Mucosa of descending colon (tissue), 3 donors: Measurements from ENCODE around the gene ZNF287. TPM values are rescaled to one million over a fixed set of nuclear protein-coding genes. Genes with fewer than 3 reads are reported as not detected.

ENCODE experiments used
- ATAC-seq: fragments of 200-7000 bp; cut with Tn5 transposase; one replicate; pipeline ENCODE4 v1.9.1; 2020; ENCODE audit warnings: mild to moderate bottlenecking, moderate library complexity
- DNase-seq, 3 donors: peaks; one replicate each; pipeline ENCODE4 v3.0.0-alpha.2; 2020
- H3K36me3 ChIP-seq: fragments of 200-600 bp; one replicate; pipeline ENCODE4 v1.8.0; 2021; ENCODE audit warnings: low read depth, mild to moderate bottlenecking
- H3K4me1 ChIP-seq: fragments of 200-600 bp; one replicate; pipeline ENCODE4 v1.8.0; 2021; ENCODE audit warnings: low read depth, mild to moderate bottlenecking
- H3K4me3 ChIP-seq: fragments of 200-600 bp; one replicate; pipeline ENCODE4 v1.8.0; 2021; ENCODE audit warnings: mild to moderate bottlenecking
- H3K9me3 ChIP-seq: fragments of 200-600 bp; one replicate; pipeline ENCODE4 v1.8.0; 2021; ENCODE audit warnings: mild to moderate bottlenecking
- CTCF ChIP-seq: fragments of 200-600 bp; IDR thresholded peaks from one replicate; pipeline ENCODE4 v1.8.0; 2022; ENCODE audit warnings: antibody characterized with exemption, mild to moderate bottlenecking
- intact Hi-C, 2 donors: fragments of 100-400 bp; cut with DNase I in 1 of 2; cut with micrococcal nuclease in 1 of 2; formaldehyde crosslinking; loops; one replicate each; pipeline versions ENCODE4 v1.11.0 to v1.11.1; 2022; cut with DNase I, micrococcal nuclease
- long read RNA-seq, 2 donors: library from polyadenylated mRNA; unstranded; transcript quantifications; one replicate each; pipeline ENCODE4 v2.0.0, GENCODE V29; 2019 to 2021
- total RNA-seq, 3 donors: library from RNA; stranded (reverse); fragmentation: NEBNext Ultra II Directional in 2 of 3; extraction: Animal tissue kit (Norgen Biotek cat#: 25700) in 2 of 3; gene quantifications; one replicate each; pipeline versions ENCODE4 v1.2.1 to v1.2.4, GENCODE V29; 2021 to 2023
- donor health status: DM: no; HTN: no; CAD: no; lungs with moderate emphysema.
- donor health status: DM: no; HTN: no; CAD: no.
- donor health status: DM: no; HTN: yes; CAD: no.

The ZNF287 gene
- total RNA-seq = 1 to 10 TPM in 2 of 3 donors, under 1 TPM in 1; 0.96 to 8.0 (median 4.8) TPM
- long read RNA-seq, donor 1, partial matches to known transcripts = 1 of 4 reads
- long read RNA-seq, donor 1, other reads (novel, unspliced or antisense) = 0 of 4 reads
- long read RNA-seq, donor 2, partial matches to known transcripts = 1 of 5 reads
- long read RNA-seq, donor 2, other reads (novel, unspliced or antisense) = 1 of 5 reads

DNA sequence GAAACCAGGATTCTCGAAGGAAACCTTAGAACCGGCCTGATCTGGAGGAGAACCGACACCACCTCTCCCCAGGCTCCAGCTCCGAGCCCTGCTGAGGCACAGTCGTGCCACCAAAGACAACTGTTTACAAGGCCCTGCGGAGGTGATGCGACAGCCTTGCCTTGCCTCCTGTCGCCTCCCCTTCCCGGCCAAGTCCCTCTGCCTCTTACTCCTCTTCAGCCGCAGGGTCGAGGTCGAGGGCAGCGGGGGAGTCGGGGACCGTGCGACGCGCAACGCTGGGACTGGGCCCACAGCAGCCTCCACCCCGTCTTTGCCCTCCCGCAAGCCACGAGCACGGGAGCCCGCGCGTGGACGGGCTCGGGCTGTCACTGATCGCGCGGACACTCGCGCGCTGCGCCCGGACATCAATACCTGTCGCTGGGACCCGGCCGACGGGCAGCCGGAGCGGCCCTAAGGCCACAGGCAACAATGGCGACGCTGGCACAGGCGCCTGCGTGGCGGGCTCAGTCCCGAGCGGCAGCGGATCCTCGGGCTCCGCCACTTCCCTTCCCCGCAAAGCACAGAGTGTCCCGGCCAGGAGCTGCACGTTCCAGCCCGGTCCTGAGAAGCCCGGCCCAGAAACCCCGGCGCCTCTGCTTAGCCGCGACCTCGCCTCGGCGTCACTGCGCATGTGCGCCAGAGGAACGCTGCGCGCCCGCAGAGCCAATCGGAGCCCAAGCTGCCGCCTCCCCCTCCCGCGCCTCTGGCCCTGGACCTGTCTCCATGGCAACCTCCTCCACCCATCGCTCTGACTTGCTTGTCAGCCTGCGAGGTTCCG lies at the start of gene ZNF287:
ZNF287 (minus strand) TSS at position 664 of the 817 bp plus-strand sequence. CDS start 1,473 bp downstream, outside the sequence.
- peak; percentile 94 to 98 (median 94) for DNase-seq
- Histone ChIP-seq H3K4me1 (no peaks in the 10 kb centered on the region), H3K4me3 (peak within 1 kb of the TSS; percentile 25), H3K36me3 (no peaks in the 10 kb centered on the region), H3K9me3 (no peaks in the 10 kb centered on the region)
- peak; percentile 100 for ATAC-seq
- no peak for TF ChIP-seq CTCF
- intact Hi-C loops = no loop called here

DNA sequence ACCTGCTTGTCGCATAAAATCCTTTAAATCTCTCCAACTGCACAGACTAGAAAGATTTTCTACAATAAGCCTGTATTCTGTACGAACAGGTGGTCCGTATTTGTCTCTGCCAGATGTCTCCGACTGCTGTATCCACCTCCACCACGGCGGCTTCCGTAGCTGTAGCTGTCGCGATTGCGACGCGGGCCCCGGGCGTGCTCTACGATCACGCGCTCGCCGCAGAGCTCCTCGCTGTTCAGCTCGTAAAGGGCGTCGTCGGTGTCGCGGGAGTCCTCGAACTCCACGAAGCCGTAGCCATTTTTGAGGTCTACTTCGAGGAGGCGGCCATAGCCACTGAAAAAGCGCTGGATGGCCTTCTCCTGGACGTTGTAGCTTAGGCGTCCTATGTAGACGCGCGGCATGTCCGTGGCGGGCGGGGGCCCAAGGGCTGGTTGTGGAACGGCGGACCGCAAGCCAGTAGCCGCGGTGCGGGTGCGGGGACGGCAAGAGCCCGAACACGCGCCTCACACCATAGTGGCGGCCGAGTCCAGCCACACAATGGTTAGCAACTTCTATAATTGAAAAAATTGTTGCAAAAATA lies 48.6 kb upstream of the ZNF287 start:
- Histone ChIP-seq H3K4me1 (no peaks in the 10 kb centered on the region), H3K36me3 (no peaks in the 10 kb centered on the region), H3K4me3 (no peak overlapping the region), H3K9me3 (peaks cover 69% of the 10 kb centered on the region)
- no peak for TF ChIP-seq CTCF
- ATAC-seq (no peak), DNase-seq (no peak)
- intact Hi-C loops = no loop called here

DNA sequence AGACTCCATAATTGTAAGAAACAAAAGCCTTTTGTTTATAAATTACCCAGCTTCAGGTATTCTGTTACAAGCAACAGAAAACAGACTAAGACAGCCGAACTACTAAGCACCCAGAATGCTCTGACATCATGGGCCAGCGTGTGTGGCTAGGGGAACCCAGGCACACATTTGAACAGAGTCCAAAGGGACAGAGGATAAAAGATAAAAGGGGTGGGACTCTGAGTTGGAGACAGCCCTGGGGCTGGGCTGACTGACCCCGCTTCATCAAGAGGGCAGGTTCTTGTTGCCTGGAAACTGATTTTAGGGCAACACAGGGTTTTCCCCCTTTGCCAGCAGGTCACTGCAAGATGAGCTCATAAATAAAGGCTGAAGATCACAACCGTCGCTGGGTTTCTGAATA lies 30.5 kb upstream of the ZNF287 start:
- Histone ChIP-seq H3K4me1 (no peaks in the 10 kb centered on the region), H3K36me3 (no peaks in the 10 kb centered on the region), H3K4me3 (no peak overlapping the region), H3K9me3 (no peaks in the 10 kb centered on the region)
- no peak for TF ChIP-seq CTCF
- ATAC-seq (no peak), DNase-seq (no peak)
- intact Hi-C loops = no loop called here

DNA sequence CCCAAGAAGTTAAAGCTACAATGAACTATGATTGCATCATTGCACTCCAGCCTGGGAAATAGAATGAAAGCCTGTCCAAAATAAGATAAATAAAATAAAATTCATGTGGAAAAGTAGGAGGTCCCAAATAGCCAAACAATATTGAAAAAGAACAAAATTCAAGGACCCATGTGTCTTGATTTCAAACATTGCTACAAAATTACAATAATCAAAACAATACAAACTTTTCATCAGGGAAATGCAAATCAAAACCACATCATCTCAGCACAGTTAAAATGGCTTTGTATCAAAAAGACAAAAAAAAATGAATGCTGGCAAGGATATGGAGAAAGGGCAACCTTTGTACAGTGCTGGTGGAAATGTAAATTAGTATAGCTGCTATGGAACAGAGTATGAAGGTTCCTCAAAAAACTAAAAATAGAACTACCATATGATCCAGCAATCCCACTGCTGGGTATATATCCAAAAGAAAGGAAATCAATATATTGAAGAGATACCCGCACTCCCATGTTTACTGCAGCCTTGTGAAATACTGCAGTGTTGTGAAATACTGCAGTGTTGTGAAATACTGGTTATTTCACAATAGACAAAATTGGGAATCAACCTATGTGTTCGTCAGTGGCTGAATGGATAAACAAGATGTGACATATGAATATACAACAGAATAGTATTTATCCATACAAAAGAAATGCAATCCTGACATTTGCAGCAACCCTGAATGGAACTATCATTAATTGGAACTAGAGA lies 24.5 kb upstream of the ZNF287 start:
- intact Hi-C loops = no loop called here
- no peaks in the 10 kb centered on the region for H3K9me3 ChIP-seq
- ATAC-seq (no peak), DNase-seq (no peak)
- no peaks in the 10 kb centered on the region for H3K36me3 ChIP-seq
- no peaks in the 10 kb centered on the region for H3K4me1 ChIP-seq
- no peak overlapping the region for H3K4me3 ChIP-seq
- TF ChIP-seq CTCF = no peak

GRCh38 chr17:16589097-16589969 lies 20.3 kb upstream of the ZNF287 start:
- Histone ChIP-seq H3K36me3 (no peaks in the 10 kb centered on the region), H3K4me3 (peak overlapping the region; percentile 15), H3K9me3 (no peaks in the 10 kb centered on the region), H3K4me1 (peaks cover 4% of the 10 kb centered on the region)
- ATAC-seq = peak; percentile 100
- intact Hi-C loops = loop anchor here in 1 of 2 donors (5.0 kb wide), 1 partner anchor 52 kb away; no protein-coding TSS in a partner anchor
- peak; percentile 91 to 95 (median 92) for DNase-seq
- TF ChIP-seq CTCF = peak; percentile 99
